NB4 (cell line): ENCODE data around the gene ADORA1.

Experiments used
- POLR2A ChIP-seq: IDR thresholded peaks from 2 replicates; pipeline ENCODE4 v1.6.1; 2011; ENCODE audit warnings: mild to moderate bottlenecking; ENCODE audit not compliant: insufficient read length; ENCODE audit errors: extremely low read depth
- TF ChIP-seq, protein P1 (sequence below): IDR thresholded peaks from one replicate; pipeline ENCODE4 v1.5.1; 2012; ENCODE audit warnings: low read depth, low read length
- TF ChIP-seq, protein P2 (sequence below): IDR thresholded peaks from 2 replicates; pipeline ENCODE4 v1.6.1; 2011; ENCODE audit warnings: low read depth, low read length

DNA sequence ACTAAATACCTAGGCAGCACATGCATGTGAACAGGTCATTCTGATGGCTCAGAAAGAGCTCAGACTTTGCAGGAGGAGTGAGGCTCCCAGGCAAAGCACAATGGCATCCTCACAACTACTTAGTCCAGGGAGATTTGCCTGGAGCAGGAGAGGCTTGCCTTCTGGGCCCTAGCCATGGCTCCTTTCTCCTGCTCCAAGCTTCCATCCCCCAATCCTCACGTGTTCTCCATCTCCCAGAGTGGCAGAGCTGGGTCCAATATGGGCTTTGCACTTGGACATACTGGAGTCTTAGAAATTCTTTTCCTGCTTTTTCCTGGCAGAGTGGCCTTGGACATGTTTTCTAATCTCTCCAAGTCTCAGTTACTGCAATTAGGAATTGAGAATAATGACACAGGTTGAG is 32.3 kb downstream of the ADORA1 start:
- TF ChIP-seq, protein P1, sequence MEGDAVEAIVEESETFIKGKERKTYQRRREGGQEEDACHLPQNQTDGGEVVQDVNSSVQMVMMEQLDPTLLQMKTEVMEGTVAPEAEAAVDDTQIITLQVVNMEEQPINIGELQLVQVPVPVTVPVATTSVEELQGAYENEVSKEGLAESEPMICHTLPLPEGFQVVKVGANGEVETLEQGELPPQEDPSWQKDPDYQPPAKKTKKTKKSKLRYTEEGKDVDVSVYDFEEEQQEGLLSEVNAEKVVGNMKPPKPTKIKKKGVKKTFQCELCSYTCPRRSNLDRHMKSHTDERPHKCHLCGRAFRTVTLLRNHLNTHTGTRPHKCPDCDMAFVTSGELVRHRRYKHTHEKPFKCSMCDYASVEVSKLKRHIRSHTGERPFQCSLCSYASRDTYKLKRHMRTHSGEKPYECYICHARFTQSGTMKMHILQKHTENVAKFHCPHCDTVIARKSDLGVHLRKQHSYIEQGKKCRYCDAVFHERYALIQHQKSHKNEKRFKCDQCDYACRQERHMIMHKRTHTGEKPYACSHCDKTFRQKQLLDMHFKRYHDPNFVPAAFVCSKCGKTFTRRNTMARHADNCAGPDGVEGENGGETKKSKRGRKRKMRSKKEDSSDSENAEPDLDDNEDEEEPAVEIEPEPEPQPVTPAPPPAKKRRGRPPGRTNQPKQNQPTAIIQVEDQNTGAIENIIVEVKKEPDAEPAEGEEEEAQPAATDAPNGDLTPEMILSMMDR = no peak
- no peak for TF ChIP-seq POLR2A
- TF ChIP-seq, protein P2, sequence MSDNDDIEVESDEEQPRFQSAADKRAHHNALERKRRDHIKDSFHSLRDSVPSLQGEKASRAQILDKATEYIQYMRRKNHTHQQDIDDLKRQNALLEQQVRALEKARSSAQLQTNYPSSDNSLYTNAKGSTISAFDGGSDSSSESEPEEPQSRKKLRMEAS = no peak
